Immature natural killer cell (primary cell): ENCODE data around the gene KLHL40. TPM values are rescaled to one million over a fixed set of nuclear protein-coding genes. Genes with fewer than 3 reads are reported as not detected.

ENCODE experiments used
- DNase-seq, 3 donors: peaks; one replicate each; pipeline ENCODE4 v3.0.0; 2022; ENCODE audit warnings: mixed read lengths in 1 of 3
- H3K27ac Mint-ChIP-seq, 6 donors: one replicate each; pipeline ENCODE4 v1.8.0; 2020; ENCODE audit warnings: mixed read lengths in 6 of 6, mild to moderate bottlenecking in 5 of 6, inconsistent platforms in 4 of 6, moderate library complexity in 3 of 6
- H3K27me3 Mint-ChIP-seq, 3 donors: one replicate each; pipeline ENCODE4 v1.8.0; 2020 to 2021; ENCODE audit warnings: low read depth in 3 of 3, mild to moderate bottlenecking in 3 of 3, mixed read lengths in 3 of 3, moderate library complexity in 3 of 3, inconsistent platforms in 1 of 3
- H3K36me3 Mint-ChIP-seq, 3 donors: one replicate each; pipeline ENCODE4 v1.8.0; 2020; ENCODE audit warnings: mixed read lengths in 3 of 3, inconsistent platforms in 2 of 3, mild to moderate bottlenecking in 2 of 3
- H3K4me1 Mint-ChIP-seq, 2 donors: one replicate each; pipeline ENCODE4 v1.8.0; 2020; ENCODE audit warnings: inconsistent platforms in 2 of 2, mild to moderate bottlenecking in 2 of 2, mixed read lengths in 2 of 2, moderate library complexity in 1 of 2
- H3K4me3 Mint-ChIP-seq, 5 donors: one replicate each; pipeline ENCODE4 v1.8.0; 2020; ENCODE audit warnings: mild to moderate bottlenecking in 5 of 5, mixed read lengths in 5 of 5, inconsistent platforms in 3 of 5, moderate library complexity in 3 of 5
- H3K9me3 Mint-ChIP-seq, 6 donors: one replicate each; pipeline ENCODE4 v1.8.0; 2020; ENCODE audit warnings: mild to moderate bottlenecking in 6 of 6, mixed read lengths in 6 of 6, inconsistent platforms in 4 of 6, moderate library complexity in 3 of 6
- polyA plus RNA-seq, 3 donors: library from polyadenylated mRNA; unstranded; fragments of 300-500 nt; fragmentation: Illumina TruSeq; gene quantifications; one replicate each; pipeline ENCODE4 v1.2.3, GENCODE V29; 2021

The KLHL40 gene
- polyA plus RNA-seq, 3 donors from 2014 or later, result not detected

DNA sequence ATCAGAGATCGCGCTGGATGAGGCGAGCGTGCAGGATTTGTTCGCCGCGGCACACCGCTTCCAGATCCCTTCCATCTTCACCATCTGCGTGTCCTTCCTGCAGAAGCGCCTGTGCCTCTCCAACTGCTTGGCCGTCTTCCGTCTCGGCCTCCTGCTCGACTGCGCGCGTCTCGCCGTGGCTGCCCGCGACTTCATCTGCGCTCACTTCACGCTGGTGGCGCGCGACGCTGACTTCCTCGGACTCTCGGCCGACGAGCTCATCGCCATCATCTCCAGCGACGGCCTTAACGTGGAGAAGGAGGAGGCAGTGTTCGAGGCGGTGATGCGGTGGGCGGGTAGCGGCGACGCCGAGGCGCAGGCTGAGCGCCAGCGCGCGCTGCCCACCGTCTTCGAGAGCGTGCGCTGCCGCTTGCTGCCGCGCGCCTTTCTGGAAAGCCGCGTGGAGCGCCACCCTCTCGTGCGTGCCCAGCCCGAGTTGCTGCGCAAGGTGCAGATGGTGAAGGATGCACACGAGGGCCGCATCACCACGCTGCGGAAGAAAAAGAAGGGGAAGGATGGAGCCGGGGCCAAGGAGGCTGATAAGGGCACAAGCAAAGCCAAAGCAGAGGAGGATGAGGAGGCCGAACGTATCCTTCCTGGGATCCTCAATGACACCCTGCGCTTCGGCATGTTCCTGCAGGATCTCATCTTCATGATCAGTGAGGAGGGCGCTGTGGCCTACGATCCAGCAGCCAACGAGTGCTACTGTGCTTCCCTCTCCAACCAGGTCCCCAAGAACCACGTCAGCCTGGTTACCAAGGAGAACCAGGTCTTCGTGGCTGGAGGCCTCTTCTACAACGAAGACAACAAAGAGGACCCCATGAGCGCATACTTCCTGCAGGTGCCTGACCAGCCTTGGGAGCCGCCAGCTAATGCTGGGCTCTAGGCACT is 819 bp downstream of the KLHL40 start:
- Mint-ChIP-seq H3K4me1 (no peaks in the 10 kb centered on the region), H3K4me3 (no peak overlapping the region), H3K36me3 (no peaks in the 10 kb centered on the region), H3K9me3 (no peaks in the 10 kb centered on the region), H3K27me3 (peaks cover 6 to 10% (median 7%) of the 10 kb centered on the region in 3 donors), H3K27ac (no peak overlapping the region)
- no peak for DNase-seq

DNA sequence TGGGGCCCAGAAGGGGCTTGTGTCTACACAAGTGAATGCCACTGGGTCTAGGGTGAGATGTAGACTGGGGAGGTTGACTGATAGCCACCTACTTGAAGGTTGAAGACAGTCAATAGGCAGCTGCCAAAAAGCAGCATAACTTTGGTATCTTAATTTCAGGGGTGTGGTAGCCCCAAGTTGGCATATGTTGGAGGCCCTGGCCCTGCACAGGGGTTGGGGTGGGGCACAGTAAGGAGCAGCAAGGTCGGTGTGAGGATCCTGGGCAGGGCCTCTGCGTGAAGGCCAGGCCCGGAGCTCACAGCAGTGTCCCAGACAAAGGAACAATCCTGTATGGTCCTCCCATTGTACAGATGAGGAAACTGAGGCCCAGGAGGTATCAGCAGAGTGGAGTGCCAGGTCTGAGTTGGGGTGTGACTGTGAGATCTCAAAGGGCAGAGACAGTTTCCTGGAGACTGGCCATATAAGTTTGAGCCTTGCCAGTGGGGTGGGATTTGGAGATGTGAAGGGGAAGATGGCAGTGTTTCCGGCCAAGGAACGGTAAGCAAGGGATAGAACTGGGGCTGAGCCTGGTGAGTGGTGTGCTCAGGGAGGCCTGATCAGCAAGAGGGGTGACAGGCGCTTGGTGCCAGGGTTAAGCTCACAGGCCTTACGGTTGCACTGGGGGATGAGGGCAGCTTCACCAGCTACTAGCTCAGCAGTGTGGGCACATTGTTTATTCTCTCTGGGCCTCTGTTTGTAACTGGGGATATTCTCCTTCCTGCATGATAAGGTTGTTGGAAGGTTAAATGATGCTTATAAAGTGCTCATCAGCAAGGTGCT is 1.7 kb downstream of the KLHL40 start:
- Mint-ChIP-seq H3K4me1 (no peaks in the 10 kb centered on the region), H3K4me3 (no peak overlapping the region), H3K9me3 (no peaks in the 10 kb centered on the region), H3K36me3 (no peaks in the 10 kb centered on the region), H3K27ac (no peak overlapping the region), H3K27me3 (peaks cover 6 to 10% (median 9%) of the 10 kb centered on the region in 3 donors)
- no peak for DNase-seq

DNA sequence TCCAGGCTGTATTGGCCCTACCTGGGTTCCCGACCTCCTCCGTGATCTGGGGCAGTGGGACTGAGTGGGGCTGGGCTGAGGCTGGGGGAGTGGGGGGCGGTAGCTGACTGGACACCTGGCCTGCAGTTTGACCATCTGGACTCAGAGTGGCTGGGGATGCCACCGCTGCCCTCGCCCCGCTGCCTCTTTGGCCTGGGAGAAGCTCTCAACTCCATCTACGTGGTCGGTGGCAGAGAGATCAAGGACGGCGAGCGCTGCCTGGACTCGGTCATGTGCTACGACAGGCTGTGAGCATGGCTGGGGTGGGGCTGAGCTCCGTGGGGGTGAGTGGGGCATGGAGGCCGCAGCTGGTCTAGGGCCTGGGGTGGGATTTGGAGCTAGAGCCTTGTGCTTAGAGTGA is 2.7 kb downstream of the KLHL40 start:
- Mint-ChIP-seq H3K36me3 (no peaks in the 10 kb centered on the region), H3K27me3 (peaks cover 6 to 8% (median 7%) of the 10 kb centered on the region in 3 donors), H3K9me3 (no peaks in the 10 kb centered on the region), H3K27ac (no peak overlapping the region), H3K4me3 (no peak overlapping the region), H3K4me1 (no peaks in the 10 kb centered on the region)
- DNase-seq, result no peak

DNA sequence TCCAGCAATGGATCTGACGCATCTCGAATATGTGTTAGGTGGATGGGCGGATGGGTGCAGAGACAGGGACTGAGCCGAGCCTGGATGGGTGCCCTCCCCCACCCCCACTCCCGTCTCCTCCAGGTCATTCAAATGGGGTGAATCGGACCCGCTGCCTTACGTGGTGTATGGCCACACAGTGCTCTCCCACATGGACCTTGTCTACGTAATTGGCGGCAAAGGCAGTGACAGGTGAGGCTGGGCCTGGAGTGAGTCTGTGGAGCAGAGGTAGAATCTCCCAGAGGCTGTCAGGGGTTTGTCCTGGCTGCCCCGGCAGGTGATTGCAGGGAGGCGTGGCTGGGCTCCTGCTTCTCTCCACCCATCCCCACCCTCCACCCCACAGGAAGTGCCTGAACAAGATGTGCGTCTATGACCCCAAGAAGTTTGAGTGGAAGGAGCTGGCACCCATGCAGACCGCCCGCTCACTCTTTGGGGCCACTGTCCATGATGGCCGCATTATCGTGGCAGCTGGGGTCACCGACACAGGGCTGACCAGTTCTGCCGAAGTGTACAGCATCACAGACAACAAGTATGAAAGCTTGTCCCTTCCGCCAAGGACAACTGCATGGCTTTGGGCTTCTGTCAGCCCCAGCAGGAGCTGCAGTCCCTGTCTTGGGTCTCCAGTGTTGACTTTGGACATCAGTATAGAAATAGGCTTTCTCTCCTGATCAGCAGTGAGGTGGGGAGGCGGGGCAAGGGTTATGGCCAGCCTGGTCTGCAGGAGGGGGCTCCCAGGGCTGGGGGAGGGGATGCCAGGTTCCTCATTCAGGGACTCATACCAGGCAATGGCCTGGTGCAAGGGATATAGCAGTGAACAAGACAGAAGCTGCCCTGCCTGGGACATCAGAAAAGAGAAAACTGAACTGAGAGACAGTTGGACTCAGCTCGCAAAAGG is 3.4 kb downstream of the KLHL40 start:
- H3K27ac Mint-ChIP-seq, result no peak overlapping the region
- DNase-seq, result no peak
- H3K9me3 Mint-ChIP-seq, result no peaks in the 10 kb centered on the region
- no peaks in the 10 kb centered on the region for H3K4me1 Mint-ChIP-seq
- no peaks in the 10 kb centered on the region for H3K36me3 Mint-ChIP-seq
- no peak overlapping the region for H3K4me3 Mint-ChIP-seq
- H3K27me3 Mint-ChIP-seq, result peaks cover 5 to 8% (median 5%) of the 10 kb centered on the region in 3 donors

DNA sequence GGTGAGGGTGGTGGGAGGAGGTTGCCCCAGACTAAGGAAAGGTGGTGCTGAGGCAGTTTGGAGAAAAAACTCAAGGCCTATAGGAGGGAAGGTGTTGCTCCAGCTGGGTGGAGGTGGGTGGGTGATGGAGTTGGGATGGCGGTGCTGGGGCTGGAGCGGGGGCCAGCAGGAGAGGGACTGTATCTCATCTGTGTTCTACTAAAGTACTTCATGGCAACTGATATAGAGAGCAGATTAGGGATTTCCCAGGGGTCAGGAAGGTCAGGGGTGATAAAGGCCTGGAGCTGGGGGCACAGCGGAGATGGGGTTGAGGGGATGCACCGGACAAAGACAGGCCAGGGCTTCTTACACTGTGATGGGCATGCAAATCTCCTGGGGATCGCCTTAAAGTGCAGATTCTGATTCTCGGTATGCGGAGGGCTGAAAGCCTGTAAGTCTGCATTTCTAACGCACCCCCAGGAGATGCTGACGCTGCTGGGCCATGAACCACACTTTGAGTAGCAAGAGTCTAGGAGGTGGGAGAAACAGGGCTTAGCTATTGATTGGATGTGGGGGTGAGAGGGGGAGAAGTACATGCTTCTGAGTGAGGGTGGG is 4.2 kb downstream of the KLHL40 start:
- Mint-ChIP-seq H3K36me3 (no peaks in the 10 kb centered on the region), H3K27me3 (peaks cover 3 to 8% (median 4%) of the 10 kb centered on the region in 3 donors), H3K4me1 (no peaks in the 10 kb centered on the region), H3K4me3 (no peak overlapping the region), H3K27ac (no peak overlapping the region), H3K9me3 (no peaks in the 10 kb centered on the region)
- DNase-seq, result no peak

DNA sequence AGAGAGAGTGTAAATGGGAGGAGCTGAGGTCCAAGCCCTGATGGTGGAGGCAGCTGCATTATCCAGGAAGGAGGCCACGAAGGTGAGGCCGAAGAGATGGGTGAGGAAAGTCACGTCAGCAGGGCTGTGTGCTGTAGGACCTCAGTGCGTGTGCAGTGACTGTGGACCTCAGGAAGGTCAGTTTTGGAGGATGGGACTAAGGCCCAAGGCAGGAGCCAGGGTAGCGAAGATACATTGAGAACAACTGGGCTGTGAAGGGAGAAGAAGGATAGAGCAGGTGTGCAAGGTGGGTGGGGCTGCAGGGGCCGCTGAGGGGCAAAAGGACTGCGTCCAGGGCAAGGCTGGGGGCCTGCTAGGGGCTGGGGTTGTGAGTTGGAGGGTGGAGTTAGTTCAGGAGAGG is 4.9 kb downstream of the KLHL40 start:
- DNase-seq, result no peak
- Mint-ChIP-seq H3K9me3 (no peaks in the 10 kb centered on the region), H3K4me1 (no peaks in the 10 kb centered on the region), H3K27ac (no peak overlapping the region), H3K36me3 (no peaks in the 10 kb centered on the region), H3K4me3 (no peak overlapping the region), H3K27me3 (peaks cover 2 to 8% (median 3%) of the 10 kb centered on the region in 3 donors)

DNA sequence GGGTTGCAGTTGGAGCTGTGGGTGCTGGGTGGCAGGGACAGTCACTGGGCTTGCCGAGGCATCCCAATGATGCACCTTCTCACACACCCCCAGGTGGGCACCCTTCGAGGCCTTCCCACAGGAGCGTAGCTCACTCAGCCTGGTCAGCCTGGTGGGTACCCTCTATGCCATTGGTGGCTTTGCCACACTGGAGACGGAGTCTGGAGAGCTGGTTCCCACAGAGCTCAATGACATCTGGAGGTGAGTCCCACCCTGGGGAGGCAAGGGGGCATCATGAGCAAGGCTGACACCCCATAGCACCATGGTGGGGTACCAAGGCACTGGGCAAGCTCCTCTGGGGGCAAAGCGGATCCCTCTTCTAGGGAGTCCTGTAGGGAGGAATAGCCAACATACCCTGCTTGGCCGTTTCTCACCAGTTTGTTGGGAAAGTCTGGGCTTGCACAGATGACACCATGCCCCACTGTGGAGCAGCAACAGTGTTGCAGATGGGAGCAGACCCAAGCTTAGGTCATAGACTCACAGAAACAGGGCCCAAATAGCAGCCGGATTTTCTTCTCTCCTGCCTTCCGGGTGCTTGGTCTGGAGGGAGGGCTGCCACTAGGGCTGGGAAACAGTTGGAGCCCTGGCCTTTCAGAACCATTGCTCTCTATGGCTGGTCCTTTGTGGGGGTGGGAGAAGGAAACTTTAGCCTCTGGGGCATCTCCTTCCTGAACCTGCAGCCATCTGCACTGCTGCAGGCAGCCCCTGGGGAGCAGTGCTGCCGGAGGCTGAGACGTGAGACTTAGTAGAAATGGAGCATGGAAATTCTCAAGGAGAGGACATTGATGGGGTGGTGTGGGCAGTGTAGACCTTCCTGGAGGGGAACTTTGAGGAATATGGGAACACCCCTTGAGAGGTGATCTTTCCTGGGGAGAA is 5.7 kb downstream of the KLHL40 start:
- H3K9me3 Mint-ChIP-seq, result no peaks in the 10 kb centered on the region
- H3K27ac Mint-ChIP-seq, result no peak overlapping the region
- H3K27me3 Mint-ChIP-seq, result peaks cover 2 to 6% (median 3%) of the 10 kb centered on the region in 3 donors
- DNase-seq, result no peak
- no peaks in the 10 kb centered on the region for H3K36me3 Mint-ChIP-seq
- H3K4me3 Mint-ChIP-seq, result no peak overlapping the region
- H3K4me1 Mint-ChIP-seq, result no peaks in the 10 kb centered on the region

DNA sequence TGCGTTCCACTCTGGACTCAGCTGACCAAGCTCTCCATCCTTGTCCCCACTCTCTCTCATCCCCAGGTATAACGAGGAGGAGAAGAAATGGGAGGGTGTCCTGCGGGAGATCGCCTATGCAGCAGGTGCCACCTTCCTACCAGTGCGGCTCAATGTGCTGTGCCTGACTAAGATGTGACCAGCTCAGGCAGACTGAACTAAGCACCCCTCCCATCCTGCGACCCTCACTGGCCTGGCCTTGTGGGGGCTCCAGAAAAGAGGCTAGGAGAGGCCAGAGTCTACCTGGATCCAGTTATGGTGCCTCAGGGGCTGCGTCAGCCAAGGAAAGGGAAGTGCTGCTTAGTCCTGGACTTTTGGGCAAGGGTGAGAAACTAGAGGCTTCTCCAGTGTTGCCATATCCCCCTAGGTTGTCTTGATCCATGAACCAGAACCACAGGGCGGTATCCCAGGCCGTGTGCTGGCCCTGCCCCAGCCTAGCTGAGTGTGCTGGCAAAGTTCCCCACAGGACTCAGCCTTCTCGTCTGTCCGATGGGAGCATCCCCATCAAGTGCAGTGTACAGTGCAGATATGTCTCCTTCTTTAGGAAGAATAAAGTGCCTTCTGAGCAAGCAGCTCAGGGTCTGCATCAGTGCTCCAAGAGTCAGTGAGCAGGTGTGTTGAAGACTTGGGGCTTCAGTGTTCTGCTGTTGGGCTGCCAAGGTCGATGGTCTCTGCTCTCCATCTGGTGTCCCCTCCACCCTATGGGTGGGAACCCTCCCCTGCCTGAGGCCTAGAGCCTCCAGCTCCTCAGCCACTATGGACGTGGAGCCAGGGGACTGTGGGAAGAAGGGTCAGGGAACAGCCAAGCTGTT is 6.7 kb downstream of the KLHL40 start:
- Mint-ChIP-seq H3K27me3 (peaks cover 2 to 6% (median 3%) of the 10 kb centered on the region in 3 donors), H3K36me3 (no peaks in the 10 kb centered on the region), H3K4me1 (no peaks in the 10 kb centered on the region), H3K4me3 (no peak overlapping the region), H3K9me3 (no peaks in the 10 kb centered on the region), H3K27ac (no peak overlapping the region)
- DNase-seq, result no peak

DNA sequence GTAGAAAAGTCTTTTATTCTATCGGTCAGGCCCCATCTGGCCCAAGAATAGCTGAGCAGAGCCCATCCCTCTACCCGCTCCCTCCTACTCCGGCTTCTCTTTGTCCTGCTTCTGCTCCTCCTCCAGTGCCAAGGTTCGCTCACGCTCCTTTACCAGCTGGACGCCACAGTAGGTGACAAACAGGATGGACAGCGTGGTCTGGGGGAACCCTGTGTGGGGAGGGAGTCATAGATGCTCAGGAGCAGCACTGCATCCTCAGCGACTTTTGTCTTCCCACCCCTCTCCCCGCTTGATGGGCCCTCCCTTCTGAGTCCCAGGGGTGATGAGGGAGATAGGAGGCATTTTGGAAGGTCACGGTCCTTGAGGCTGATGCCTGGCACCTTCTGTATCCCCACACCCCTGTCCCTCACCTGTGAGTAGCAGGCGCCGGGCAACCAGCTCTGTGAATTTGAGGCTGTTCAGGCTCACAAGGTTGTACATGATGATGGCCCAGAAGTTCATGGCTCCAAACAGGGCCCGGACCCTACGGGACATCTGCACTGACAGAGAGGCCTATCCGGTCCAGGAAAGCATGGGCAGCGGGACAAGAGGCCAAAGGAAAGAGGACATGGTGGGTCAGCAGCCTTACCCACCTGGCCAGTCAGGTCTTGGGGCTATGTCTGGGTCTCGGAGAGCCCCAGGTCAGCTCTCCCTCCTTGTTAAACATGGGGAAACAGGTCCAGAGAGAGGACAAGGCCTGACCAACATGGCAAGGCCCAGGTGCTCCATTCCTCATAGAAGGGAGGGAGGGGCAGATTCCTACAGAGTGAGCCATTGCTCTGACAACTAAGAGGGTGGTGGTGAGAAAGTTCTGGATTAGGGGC is 7.6 kb downstream of the KLHL40 start:
- Mint-ChIP-seq H3K9me3 (no peaks in the 10 kb centered on the region), H3K4me1 (no peaks in the 10 kb centered on the region), H3K4me3 (no peak overlapping the region), H3K36me3 (no peaks in the 10 kb centered on the region), H3K27me3 (peaks cover 2 to 4% (median 3%) of the 10 kb centered on the region in 3 donors), H3K27ac (no peak overlapping the region)
- no peak for DNase-seq

DNA sequence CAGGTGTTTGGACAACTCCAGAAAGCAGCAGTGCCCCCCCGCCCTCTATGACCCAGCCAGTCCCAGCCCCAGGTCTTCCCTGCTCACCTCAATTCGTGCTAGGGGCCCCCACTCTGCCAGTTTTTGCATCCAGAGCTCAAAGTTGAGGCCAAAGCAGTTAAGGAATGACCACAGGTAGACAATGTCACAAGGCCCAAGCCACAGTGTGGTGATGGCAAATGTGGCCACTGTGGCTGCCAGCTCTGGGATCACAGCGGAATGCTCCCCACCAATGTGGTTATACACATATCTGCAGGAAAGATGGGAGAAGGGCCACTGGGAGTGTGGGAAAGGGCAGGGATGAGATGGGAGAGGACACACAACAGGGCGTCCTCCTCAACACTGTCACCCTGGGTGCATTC is 8.2 kb downstream of the KLHL40 start:
- no peak for DNase-seq
- Mint-ChIP-seq H3K4me1 (peaks cover 1% of the 10 kb centered on the region in 2 donors), H3K4me3 (no peak overlapping the region), H3K36me3 (no peaks in the 10 kb centered on the region), H3K27ac (no peak overlapping the region), H3K9me3 (no peaks in the 10 kb centered on the region), H3K27me3 (peaks cover 2 to 6% (median 4%) of the 10 kb centered on the region in 3 donors)

DNA sequence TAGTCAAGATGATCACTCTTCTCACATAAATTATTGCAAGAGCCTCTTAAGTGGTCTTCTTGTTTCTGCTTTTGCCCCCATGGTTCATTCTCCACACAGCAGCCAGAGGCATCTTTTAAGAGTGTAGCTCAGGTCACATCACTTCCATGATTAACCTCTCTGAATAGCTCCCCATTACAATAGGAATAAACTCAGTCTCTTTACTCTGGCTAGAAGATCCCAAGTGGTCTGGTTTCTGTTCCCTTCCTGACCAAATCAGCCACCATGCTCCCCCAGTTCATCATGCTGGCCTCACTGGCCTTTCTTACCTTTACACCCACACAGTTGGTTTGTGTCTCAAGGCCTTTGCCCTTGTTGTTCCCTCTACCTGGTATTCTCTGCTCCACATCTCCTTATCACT is 9.0 kb downstream of the KLHL40 start:
- Mint-ChIP-seq H3K36me3 (no peaks in the 10 kb centered on the region), H3K4me3 (no peak overlapping the region), H3K27ac (no peak overlapping the region), H3K27me3 (peaks cover 2 to 6% (median 4%) of the 10 kb centered on the region in 3 donors), H3K9me3 (no peaks in the 10 kb centered on the region), H3K4me1 (peaks cover 5 to 6% of the 10 kb centered on the region in 2 donors)
- DNase-seq, result no peak
